HEK293 (cell line): ENCODE data around the gene LRRN4.

Experiments
- IKZF3 ChIP-seq: fragments of 450-650 bp; IDR thresholded peaks from 2 replicates; pipeline ENCODE4 v1.5.0; 2018; ENCODE audit warnings: missing biosample characterization, mild to moderate bottlenecking, missing genetic modification characterization, moderate library complexity
- MYNN ChIP-seq: fragments of 450-650 bp; formaldehyde crosslinking; IDR thresholded peaks from 2 replicates; pipeline ENCODE4 v1.5.1; 2016; ENCODE audit warnings: missing biosample characterization, missing genetic modification characterization, borderline replicate concordance
- ZBTB8A ChIP-seq: fragments of 450-650 bp; formaldehyde crosslinking; IDR thresholded peaks from 2 replicates; pipeline ENCODE4 v1.5.1; 2016; ENCODE audit warnings: missing biosample characterization, missing genetic modification characterization
- ZNF221 ChIP-seq: fragments of 450-650 bp; formaldehyde crosslinking; IDR thresholded peaks from 2 replicates; pipeline ENCODE4 v1.5.1; 2017; ENCODE audit warnings: missing biosample characterization, missing genetic modification characterization, borderline replicate concordance
- ZNF274 ChIP-seq, 2 experiments: fragments of 200-500 bp in 1 of 2; fragments of 450-650 bp in 1 of 2; sonication (Bioruptor generic) in 1 of 2; formaldehyde crosslinking in 1 of 2; IDR thresholded peaks; 2 replicates each; pipeline versions ENCODE4 v1.5.1 to v1.6.1; 2014 to 2016; ENCODE audit warnings: borderline replicate concordance in 1 of 2, inconsistent platforms in 1 of 2, low read length in 1 of 2, missing biosample characterization in 1 of 2, missing genetic modification characterization in 1 of 2
- TF ChIP-seq, protein P1 (sequence below): fragments of 450-650 bp; formaldehyde crosslinking; IDR thresholded peaks from 2 replicates; pipeline ENCODE4 v1.5.1; 2016; ENCODE audit warnings: missing biosample characterization, missing genetic modification characterization

DNA sequence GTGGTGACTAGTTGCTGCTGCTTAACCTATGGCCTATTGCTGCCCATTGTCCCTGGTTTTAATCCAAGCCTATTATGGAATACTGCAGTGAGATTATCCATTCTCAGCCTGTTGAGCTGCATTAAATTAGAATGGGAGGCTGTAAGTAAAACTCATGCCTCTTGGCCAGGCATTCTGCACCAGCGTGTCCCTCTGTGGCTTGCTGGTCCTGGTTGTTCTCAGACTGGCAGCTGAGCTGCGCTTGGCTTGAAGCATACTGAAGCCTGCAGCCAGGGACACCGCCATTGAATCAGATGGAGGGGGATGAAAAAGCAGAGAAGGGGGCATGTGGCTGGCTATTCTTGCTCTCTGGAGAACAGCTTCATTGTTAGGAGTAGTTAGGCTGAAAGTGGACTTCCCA is 15.6 kb downstream of the LRRN4 start:
- TF ChIP-seq MYNN (tag by site-specific recombination): no peak
- TF ChIP-seq, protein P1, sequence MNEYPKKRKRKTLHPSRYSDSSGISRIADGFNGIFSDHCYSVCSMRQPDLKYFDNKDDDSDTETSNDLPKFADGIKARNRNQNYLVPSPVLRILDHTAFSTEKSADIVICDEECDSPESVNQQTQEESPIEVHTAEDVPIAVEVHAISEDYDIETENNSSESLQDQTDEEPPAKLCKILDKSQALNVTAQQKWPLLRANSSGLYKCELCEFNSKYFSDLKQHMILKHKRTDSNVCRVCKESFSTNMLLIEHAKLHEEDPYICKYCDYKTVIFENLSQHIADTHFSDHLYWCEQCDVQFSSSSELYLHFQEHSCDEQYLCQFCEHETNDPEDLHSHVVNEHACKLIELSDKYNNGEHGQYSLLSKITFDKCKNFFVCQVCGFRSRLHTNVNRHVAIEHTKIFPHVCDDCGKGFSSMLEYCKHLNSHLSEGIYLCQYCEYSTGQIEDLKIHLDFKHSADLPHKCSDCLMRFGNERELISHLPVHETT (tag by site-specific recombination): no peak
- TF ChIP-seq IKZF3 (tag by site-specific recombination): no peak
- TF ChIP-seq ZNF274 (IDR thresholded peaks at IDR 0.05; ENCODE audit: low read length): no peak
- no peak for TF ChIP-seq ZNF274 (tag by site-specific recombination; IDR thresholded peaks at IDR 0.05; ENCODE audit: borderline replicate concordance)
- TF ChIP-seq ZBTB8A (tag by site-specific recombination): no peak
- TF ChIP-seq ZNF221 (tag by site-specific recombination): no peak
